OCI-LY3 (cell line): ENCODE data around the gene TAC4.

Experiments used
- H2AFZ ChIP-seq: fragments of 200-600, 300-600 bp; shearing (Covaris generic); 2 replicates; pipeline ENCODE4 v1.6.0; 2014; ENCODE audit warnings: antibody characterized with exemption, low read depth, low read length
- H3K27ac ChIP-seq: fragments of 200-600, 300-600 bp; sonication (generic); 2 replicates; pipeline ENCODE4 v1.5.1; 2014; ENCODE audit warnings: mild to moderate bottlenecking, low read length, moderate library complexity, mixed read lengths
- H3K27me3 ChIP-seq: fragments of 200-600, 300-600 bp; sonication (generic); 2 replicates; pipeline ENCODE4 v1.6.1; 2014; ENCODE audit warnings: low read depth, low read length, mixed read lengths
- H3K36me3 ChIP-seq: fragments of 200-600, 300-600 bp; sonication (generic); replicated peaks from 2 replicates; pipeline ENCODE3; 2014; ENCODE audit warnings: low read depth, low read length, mixed read lengths
- H3K4me1 ChIP-seq: fragments of 300-600, 200-600 bp; sonication (generic); 2 replicates; pipeline ENCODE4 v1.6.1; 2014; ENCODE audit warnings: low read length, mixed read lengths
- H3K4me2 ChIP-seq: fragments of 200-600, 300-600 bp; sonication (generic); 2 replicates; pipeline ENCODE4 v1.6.1; 2014; ENCODE audit warnings: low read length, mixed read lengths
- H3K4me3 ChIP-seq: fragments of 300-600, 200-600 bp; sonication (generic); 2 replicates; pipeline ENCODE4 v1.5.1; 2014; ENCODE audit warnings: antibody characterized with exemption, mild to moderate bottlenecking, low read length, moderate library complexity
- H3K79me2 ChIP-seq: fragments of 300-600, 200-600 bp; shearing (Covaris generic); 2 replicates; pipeline ENCODE4 v1.6.1; 2014; ENCODE audit warnings: mild to moderate bottlenecking, low read length, mixed read lengths
- H3K9ac ChIP-seq: fragments of 300-600, 200-600 bp; shearing (Covaris generic); 2 replicates; pipeline ENCODE4 v1.6.0; 2014; ENCODE audit warnings: mild to moderate bottlenecking, low read length, moderate library complexity
- H3K9me3 ChIP-seq: fragments of 200-600, 300-600 bp; shearing (Covaris generic); 2 replicates; pipeline ENCODE4 v1.6.1; 2014; ENCODE audit warnings: low read length, mixed read lengths; ENCODE audit not compliant: insufficient read depth
- H4K20me1 ChIP-seq: fragments of 200-600, 300-600 bp; sonication (generic); 2 replicates; pipeline ENCODE4 v1.6.1; 2016; ENCODE audit warnings: low read length, mixed read lengths; ENCODE audit not compliant: insufficient read depth
- EZH2phosphoT487 ChIP-seq: fragments of 200-600 bp; shearing (Covaris generic); IDR thresholded peaks from 2 replicates; pipeline ENCODE4 v1.6.1; 2018; ENCODE audit warnings: antibody characterized with exemption, mixed run types, low read depth
- TF ChIP-seq, protein P1 (sequence below): fragments of 200-600, 300-600 bp; sonication (generic); IDR thresholded peaks from 2 replicates; pipeline ENCODE4 v1.5.1; 2014; ENCODE audit warnings: antibody characterized with exemption, low read length, low read depth

TAC4 gene

DNA sequence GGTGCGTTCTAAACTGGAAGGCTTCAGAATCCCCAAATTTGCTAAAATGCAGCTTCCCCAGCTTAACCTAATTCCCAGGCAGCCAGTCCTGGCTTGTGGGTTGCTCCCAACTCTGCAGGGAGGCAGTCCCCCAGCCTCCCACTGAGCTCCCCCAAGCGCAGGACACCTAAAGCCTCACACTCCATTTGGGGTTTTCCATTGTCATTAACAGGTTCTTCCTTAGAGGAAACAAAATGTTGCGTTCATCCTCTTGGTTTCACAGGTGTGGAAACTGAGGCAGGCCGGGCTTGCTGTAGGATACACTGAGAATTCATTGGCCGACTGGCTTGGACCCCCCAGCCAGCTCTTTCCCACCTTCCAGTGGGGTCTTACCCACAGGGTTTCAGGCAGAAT lies 2.3 kb upstream of the TAC4 start:
- Histone ChIP-seq H3K9ac (no peak overlapping the region), H3K9me3 (no peaks in the 10 kb centered on the region), H3K27ac (no peak overlapping the region), H3K79me2 (no peaks in the 10 kb centered on the region), H4K20me1 (no peaks in the 10 kb centered on the region), H3K36me3 (no peaks in the 10 kb centered on the region), H2AFZ (no peak overlapping the region), H3K4me1 (0 out of 2 replicates have a peak, but pooled peaks cover 3% of the 10 kb centered on the region), H3K4me2 (no peak overlapping the region), H3K4me3 (no peak overlapping the region), H3K27me3 (peaks cover 22% of the 10 kb centered on the region)
- TF ChIP-seq, protein P1, sequence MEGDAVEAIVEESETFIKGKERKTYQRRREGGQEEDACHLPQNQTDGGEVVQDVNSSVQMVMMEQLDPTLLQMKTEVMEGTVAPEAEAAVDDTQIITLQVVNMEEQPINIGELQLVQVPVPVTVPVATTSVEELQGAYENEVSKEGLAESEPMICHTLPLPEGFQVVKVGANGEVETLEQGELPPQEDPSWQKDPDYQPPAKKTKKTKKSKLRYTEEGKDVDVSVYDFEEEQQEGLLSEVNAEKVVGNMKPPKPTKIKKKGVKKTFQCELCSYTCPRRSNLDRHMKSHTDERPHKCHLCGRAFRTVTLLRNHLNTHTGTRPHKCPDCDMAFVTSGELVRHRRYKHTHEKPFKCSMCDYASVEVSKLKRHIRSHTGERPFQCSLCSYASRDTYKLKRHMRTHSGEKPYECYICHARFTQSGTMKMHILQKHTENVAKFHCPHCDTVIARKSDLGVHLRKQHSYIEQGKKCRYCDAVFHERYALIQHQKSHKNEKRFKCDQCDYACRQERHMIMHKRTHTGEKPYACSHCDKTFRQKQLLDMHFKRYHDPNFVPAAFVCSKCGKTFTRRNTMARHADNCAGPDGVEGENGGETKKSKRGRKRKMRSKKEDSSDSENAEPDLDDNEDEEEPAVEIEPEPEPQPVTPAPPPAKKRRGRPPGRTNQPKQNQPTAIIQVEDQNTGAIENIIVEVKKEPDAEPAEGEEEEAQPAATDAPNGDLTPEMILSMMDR, result no peak
- no peak for TF ChIP-seq EZH2phosphoT487

DNA sequence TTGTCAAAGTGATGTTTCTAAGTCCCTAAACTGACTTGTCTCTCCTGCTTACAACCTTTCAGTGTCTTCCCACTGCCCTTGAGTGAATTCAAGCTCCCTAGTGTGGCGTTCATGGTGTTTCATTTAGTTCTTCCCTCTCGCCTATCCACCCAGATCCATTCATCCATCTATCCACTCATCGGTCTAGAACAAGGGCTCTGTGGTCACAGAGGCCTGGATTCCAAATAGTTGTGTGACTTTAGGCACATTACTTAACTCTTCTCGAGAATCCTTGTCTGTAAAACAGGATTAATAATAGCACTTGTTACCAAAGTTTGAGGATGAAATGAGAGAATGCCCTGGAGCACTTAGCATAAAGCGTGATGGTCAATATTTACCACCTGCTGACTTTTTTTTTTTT lies 870 bp upstream of the TAC4 start:
- Histone ChIP-seq H3K4me1 (0 out of 2 replicates have a peak, but pooled peaks cover 3% of the 10 kb centered on the region), H3K79me2 (no peaks in the 10 kb centered on the region), H3K36me3 (no peaks in the 10 kb centered on the region), H4K20me1 (no peaks in the 10 kb centered on the region), H3K4me3 (no peak overlapping the region), H3K9ac (no peak overlapping the region), H3K27me3 (peaks cover 18% of the 10 kb centered on the region), H3K9me3 (no peaks in the 10 kb centered on the region), H3K4me2 (no peak overlapping the region), H2AFZ (no peak overlapping the region), H3K27ac (no peak overlapping the region)
- no peak for TF ChIP-seq EZH2phosphoT487
- TF ChIP-seq, protein P1, result no peak

DNA sequence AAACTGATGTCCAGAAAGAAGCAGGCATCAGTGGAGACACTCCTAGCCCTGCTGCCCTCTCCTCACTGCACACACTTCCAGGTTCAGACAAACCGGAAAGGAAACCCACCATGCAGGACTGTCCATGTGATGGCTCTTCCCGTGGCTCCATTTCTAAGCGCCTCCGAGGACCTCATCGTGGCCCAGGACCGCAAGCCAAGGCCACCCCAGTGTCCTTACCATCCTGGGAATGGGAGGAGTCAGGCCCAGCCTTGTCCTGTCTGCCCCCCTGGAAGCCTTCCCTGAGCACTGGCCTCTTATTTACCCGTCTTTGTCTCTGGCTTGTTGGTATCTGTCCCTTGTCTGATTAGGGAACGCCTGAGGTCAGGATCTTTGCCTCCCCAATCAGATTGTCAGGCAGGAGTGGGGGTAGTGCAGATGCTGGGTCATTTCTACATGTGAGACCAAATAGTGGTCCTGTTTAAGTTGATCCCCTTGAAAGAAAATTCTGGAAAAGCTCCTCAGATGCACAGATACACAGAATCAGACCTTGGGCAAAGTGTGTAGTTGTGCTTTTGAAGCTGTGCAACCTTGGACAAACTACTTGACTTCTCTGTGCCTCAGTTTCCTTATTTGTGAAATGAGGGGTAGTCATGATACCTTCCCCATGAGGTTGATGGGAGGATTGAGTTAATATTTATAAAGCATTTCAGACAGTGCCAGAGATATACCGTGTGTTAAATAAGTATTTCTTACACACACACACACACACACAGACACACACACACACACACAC lies 744 bp downstream of the TAC4 start:
- H3K9me3 ChIP-seq, result no peaks in the 10 kb centered on the region
- TF ChIP-seq, protein P1, result no peak
- no peak for TF ChIP-seq EZH2phosphoT487
- no peak overlapping the region for H3K4me3 ChIP-seq
- H3K27ac ChIP-seq, result no peak overlapping the region
- no peaks in the 10 kb centered on the region for H3K36me3 ChIP-seq
- no peak overlapping the region for H2AFZ ChIP-seq
- no peak overlapping the region for H3K9ac ChIP-seq
- no peak overlapping the region for H3K4me2 ChIP-seq
- 0 out of 2 replicates have a peak, but pooled peaks cover 3% of the 10 kb centered on the region for H3K4me1 ChIP-seq
- no peaks in the 10 kb centered on the region for H3K79me2 ChIP-seq
- H3K27me3 ChIP-seq, result peaks cover 10% of the 10 kb centered on the region
- H4K20me1 ChIP-seq, result no peaks in the 10 kb centered on the region

DNA sequence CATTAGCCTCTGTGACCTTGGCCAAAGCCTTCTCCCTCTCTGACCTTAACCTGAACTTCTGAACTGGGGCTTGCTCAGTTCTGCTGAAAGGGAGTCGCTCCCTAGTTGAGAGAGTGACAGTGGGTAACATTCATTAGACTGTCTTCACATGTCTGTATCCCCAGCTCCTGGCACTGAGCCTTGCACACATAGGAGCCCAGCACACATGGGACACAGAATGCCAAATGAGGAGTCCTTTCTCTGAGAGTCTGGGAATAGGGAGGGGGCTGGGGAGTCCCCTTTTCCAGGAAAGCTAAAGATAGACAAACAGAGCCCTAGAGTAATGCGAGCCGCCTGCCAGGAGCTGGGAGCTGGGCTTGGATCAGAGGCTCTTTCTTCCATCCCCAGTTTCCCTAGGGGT lies 2.5 kb downstream of the TAC4 start:
- Histone ChIP-seq H4K20me1 (no peaks in the 10 kb centered on the region), H3K4me3 (no peak overlapping the region), H3K9me3 (no peaks in the 10 kb centered on the region), H3K79me2 (no peaks in the 10 kb centered on the region), H3K27ac (no peak overlapping the region), H2AFZ (no peak overlapping the region), H3K4me2 (no peak overlapping the region), H3K9ac (no peak overlapping the region), H3K4me1 (no peaks in the 10 kb centered on the region), H3K36me3 (no peaks in the 10 kb centered on the region), H3K27me3 (peaks cover 1% of the 10 kb centered on the region; the same call in 1 of the 2 replicates)
- TF ChIP-seq, protein P1, result no peak
- TF ChIP-seq EZH2phosphoT487, result no peak
